Measurements from ENCODE around the gene HTT.

DNA sequence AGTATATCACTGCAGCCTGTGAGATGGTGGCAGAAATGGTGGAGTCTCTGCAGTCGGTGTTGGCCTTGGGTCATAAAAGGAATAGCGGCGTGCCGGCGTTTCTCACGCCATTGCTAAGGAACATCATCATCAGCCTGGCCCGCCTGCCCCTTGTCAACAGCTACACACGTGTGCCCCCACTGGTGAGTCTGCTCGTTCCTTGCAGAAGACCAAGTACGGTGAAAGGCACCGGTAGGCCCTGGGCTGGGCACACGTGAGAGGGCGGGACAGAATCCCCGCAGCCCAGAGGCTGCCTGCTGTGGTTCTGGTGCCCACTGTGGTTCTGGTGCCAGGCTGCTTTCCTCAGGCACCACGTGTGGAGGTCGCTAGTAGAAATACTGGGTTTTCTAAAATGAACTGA is 143.3 kb downstream of the HTT start:
- TF ChIP-seq EP300 (IDR thresholded peaks at IDR 0.05) (no peak), POLR2A (IDR thresholded peaks at IDR 0.05) (no peak), POLR2AphosphoS5 (IDR thresholded peaks at IDR 0.05) (no peak)
- TF ChIP-seq, protein P1, sequence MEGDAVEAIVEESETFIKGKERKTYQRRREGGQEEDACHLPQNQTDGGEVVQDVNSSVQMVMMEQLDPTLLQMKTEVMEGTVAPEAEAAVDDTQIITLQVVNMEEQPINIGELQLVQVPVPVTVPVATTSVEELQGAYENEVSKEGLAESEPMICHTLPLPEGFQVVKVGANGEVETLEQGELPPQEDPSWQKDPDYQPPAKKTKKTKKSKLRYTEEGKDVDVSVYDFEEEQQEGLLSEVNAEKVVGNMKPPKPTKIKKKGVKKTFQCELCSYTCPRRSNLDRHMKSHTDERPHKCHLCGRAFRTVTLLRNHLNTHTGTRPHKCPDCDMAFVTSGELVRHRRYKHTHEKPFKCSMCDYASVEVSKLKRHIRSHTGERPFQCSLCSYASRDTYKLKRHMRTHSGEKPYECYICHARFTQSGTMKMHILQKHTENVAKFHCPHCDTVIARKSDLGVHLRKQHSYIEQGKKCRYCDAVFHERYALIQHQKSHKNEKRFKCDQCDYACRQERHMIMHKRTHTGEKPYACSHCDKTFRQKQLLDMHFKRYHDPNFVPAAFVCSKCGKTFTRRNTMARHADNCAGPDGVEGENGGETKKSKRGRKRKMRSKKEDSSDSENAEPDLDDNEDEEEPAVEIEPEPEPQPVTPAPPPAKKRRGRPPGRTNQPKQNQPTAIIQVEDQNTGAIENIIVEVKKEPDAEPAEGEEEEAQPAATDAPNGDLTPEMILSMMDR (IDR thresholded peaks at IDR 0.05) = no peak

Data from upper lobe of left lung (tissue), 4 donors.